ENCODE measurements around the gene DHDH.

DNA sequence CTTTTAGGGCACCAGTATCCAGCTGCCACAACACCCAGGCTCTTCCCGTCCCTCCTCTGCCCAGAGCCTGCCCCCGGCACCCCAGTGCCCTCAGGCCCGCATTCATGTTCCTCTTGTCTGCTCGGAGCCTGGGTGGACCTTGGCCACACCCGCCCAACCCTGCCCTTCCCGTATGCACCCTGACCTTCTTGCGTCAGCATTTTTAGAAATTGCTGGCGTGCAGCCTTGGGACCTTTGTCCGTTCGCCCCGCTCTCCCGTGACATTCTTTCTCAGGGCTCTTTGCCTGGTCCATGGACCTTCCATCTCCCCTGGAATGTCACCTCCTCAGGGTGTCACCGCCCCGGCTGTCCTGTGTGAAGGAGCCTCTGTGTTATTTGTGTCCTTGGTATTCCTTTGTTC lies 25.8 kb upstream of the DHDH start:
- TF ChIP-seq CTCF (IDR thresholded peaks at IDR 0.05) (no peak), POLR2A (IDR thresholded peaks at IDR 0.05) (no peak)
